CD4-positive, alpha-beta memory T cell (primary cell): ENCODE results near the gene CDV3. TPM values are rescaled to one million over a fixed set of nuclear protein-coding genes. Genes with fewer than 3 reads are reported as not detected.

Experiments
- polyA plus RNA-seq, 2 donors: library from polyadenylated mRNA; unstranded; fragments of 300-500 nt; fragmentation: Illumina TruSeq; gene quantifications; one replicate each; pipeline ENCODE4 v1.2.3, GENCODE V29; 2021
- total RNA-seq, 2 experiments: library from RNA; stranded (reverse); gene quantifications; one replicate each; pipeline ENCODE4 v1.2.3, GENCODE V29; 2021

CDV3 gene
- total and polyA plus RNA-seq, 4 experiments from 2014 or later, result 33.5 to 212 (median 144) TPM

Other genes starting within 250 kb of the CDV3 start
- gene BFSP2, start 173.6 kb upstream of the CDV3 start, total RNA-seq, result not detected
- 1 to 10 TPM in 1 of 2 donors, under 1 TPM in 1; 0.86 to 1.3 TPM for gene BFSP2, start 173.6 kb upstream of the CDV3 start, polyA plus RNA-seq
- gene TOPBP1, start 88.3 kb downstream of the CDV3 start, total RNA-seq, result 10 to 100 TPM; 42.0 to 43.2 TPM
- 10 to 100 TPM in 1 of 2 donors, 1 to 10 TPM in 1; 6.1 to 13.0 TPM for gene TOPBP1, start 88.3 kb downstream of the CDV3 start, polyA plus RNA-seq
- gene TF, start 172.7 kb downstream of the CDV3 start, total RNA-seq, result under 1 TPM; 0.25 to 0.38 TPM
- gene TF, start 172.7 kb downstream of the CDV3 start, polyA plus RNA-seq, result not detected
- 10 to 100 TPM; 45.6 to 49.8 TPM for gene SRPRB, start 232.1 kb downstream of the CDV3 start, total RNA-seq
- 10 to 100 TPM; 55.1 to 57.4 TPM for gene SRPRB, start 232.1 kb downstream of the CDV3 start, polyA plus RNA-seq